GM12878 (cell line): Measurements from ENCODE around the gene KRR1. TPM values are rescaled to one million over a fixed set of nuclear protein-coding genes. Genes with fewer than 3 reads are reported as not detected.

ENCODE experiments used
- ATF7 ChIP-seq: fragments of 450-650 bp; IDR thresholded peaks from 2 replicates; pipeline ENCODE4 v1.6.1; 2016; ENCODE audit warnings: low read depth, mild to moderate bottlenecking
- CHD4 ChIP-seq: fragments of 200-600 bp; sonication (generic); IDR thresholded peaks from 2 replicates; pipeline ENCODE4 v1.6.1; 2016; ENCODE audit warnings: mild to moderate bottlenecking
- DPF2 ChIP-seq: fragments of 450-650 bp; IDR thresholded peaks from 2 replicates; pipeline ENCODE4 v1.6.1; 2017; ENCODE audit warnings: mild to moderate bottlenecking
- HCFC1 ChIP-seq: fragments of 150-350 bp; IDR thresholded peaks from 2 replicates; pipeline ENCODE4 v1.6.1; 2014; ENCODE audit warnings: low read length
- IKZF1 ChIP-seq: fragments of 450-650 bp; conservative IDR thresholded peaks from 2 replicates; pipeline ENCODE4 v1.6.1; 2017; ENCODE audit warnings: antibody characterized with exemption, mild to moderate bottlenecking
- KDM1A ChIP-seq: fragments of 200-600 bp; sonication (generic); IDR thresholded peaks from 2 replicates; pipeline ENCODE4 v1.6.1; 2016; ENCODE audit warnings: borderline replicate concordance
- LARP7 ChIP-seq: fragments of 450-650 bp; IDR thresholded peaks from 2 replicates; pipeline ENCODE4 v1.6.1; 2017; ENCODE audit warnings: mild to moderate bottlenecking
- NFYA ChIP-seq: IDR thresholded peaks from 2 replicates; pipeline ENCODE4 v1.6.1; 2011; ENCODE audit warnings: low read depth, mild to moderate bottlenecking, low read length, improper control_type of control experiment, borderline replicate concordance
- NFYB ChIP-seq: IDR thresholded peaks from 2 replicates; pipeline ENCODE4 v1.6.1; 2011; ENCODE audit warnings: low read depth, mild to moderate bottlenecking, low read length, improper control_type of control experiment, moderate library complexity; ENCODE audit not compliant: insufficient read depth
- NR2F1 ChIP-seq: fragments of 450-650 bp; conservative IDR thresholded peaks from 2 replicates; pipeline ENCODE4 v1.6.1; 2017; ENCODE audit warnings: mild to moderate bottlenecking
- NRF1 ChIP-seq: conservative IDR thresholded peaks from 2 replicates; pipeline ENCODE4 v1.6.1; 2011; ENCODE audit warnings: mild to moderate bottlenecking, low read depth, low read length, improper control_type of control experiment
- POLR2AphosphoS5 ChIP-seq: IDR thresholded peaks from 2 replicates; pipeline ENCODE4 v1.6.1; 2011; ENCODE audit warnings: mild to moderate bottlenecking, low read length, inconsistent platforms
- PRDM15 ChIP-seq: fragments of 450-650 bp; formaldehyde crosslinking; IDR thresholded peaks from 2 replicates; pipeline ENCODE4 v1.4.0; 2020; ENCODE audit warnings: mild to moderate bottlenecking, moderate library complexity
- RELA ChIP-seq: fragments of 450-650 bp; IDR thresholded peaks from 2 replicates; pipeline ENCODE4 v1.8.0; 2014; ENCODE audit warnings: borderline replicate concordance; ENCODE audit not compliant: partially characterized antibody
- SREBF2 ChIP-seq: IDR thresholded peaks from 2 replicates; pipeline ENCODE4 v1.6.1; 2012; ENCODE audit warnings: mild to moderate bottlenecking, low read length
- SUZ12 ChIP-seq: fragments of 200-600 bp; sonication (generic); IDR thresholded peaks from one replicate; pipeline ENCODE4 v1.6.1; 2018; ENCODE audit warnings: antibody characterized with exemption, mild to moderate bottlenecking; ENCODE audit not compliant: unreplicated experiment
- ZBTB33 ChIP-seq: fragments of 450-650 bp; IDR thresholded peaks from 2 replicates; pipeline ENCODE4 v1.6.1; 2017; ENCODE audit warnings: mild to moderate bottlenecking
- ZBTB40 ChIP-seq: fragments of 450-650 bp; IDR thresholded peaks from 2 replicates; pipeline ENCODE4 v1.6.1; 2016; ENCODE audit warnings: mild to moderate bottlenecking, moderate library complexity, borderline replicate concordance
- ZNF24 ChIP-seq: fragments of 450-650 bp; IDR thresholded peaks from 2 replicates; pipeline ENCODE4 v1.6.1; 2017; ENCODE audit warnings: antibody characterized with exemption, mild to moderate bottlenecking
- polyA plus RNA-seq, 11 experiments: library from polyadenylated mRNA; depleted of rRNA in 4 of 11; unstranded in 6 of 11; stranded (reverse) in 5 of 11; fragments of >200 nt; fragmentation: Nextera tagmentation in 4 of 11; fragmentation: Illumina TruSeq in 1 of 11; extraction: Ambion mirVana in 4 of 11; extraction: Trizol in 1 of 11; gene quantifications; 1 replicate in 1 of 11; 2 replicates in 10 of 11; pipeline versions ENCODE4 v1.2.1 to v1.2.3, GENCODE V29; 2011 to 2016; ENCODE audit warnings: inconsistent platforms in 2 of 11, missing spikeins in 2 of 11, low read depth in 1 of 11
- total RNA-seq, 4 experiments: library from RNA; depleted of rRNA in 3 of 4; stranded (reverse); fragments of >200 nt in 3 of 4; fragmentation: Illumina TruSeq in 1 of 4; extraction: Trizol in 1 of 4; gene quantifications; 2 replicates each; pipeline versions ENCODE4 v1.2.1 to v1.2.3, GENCODE V29; 2013 to 2021

Gene KRR1
- total and polyA plus RNA-seq, 10 of the 15 experiments (the other 5 are each of a cell fraction or from before 2014, with no cell fraction given) = 29.6 to 103 (median 75.3) TPM

DNA sequence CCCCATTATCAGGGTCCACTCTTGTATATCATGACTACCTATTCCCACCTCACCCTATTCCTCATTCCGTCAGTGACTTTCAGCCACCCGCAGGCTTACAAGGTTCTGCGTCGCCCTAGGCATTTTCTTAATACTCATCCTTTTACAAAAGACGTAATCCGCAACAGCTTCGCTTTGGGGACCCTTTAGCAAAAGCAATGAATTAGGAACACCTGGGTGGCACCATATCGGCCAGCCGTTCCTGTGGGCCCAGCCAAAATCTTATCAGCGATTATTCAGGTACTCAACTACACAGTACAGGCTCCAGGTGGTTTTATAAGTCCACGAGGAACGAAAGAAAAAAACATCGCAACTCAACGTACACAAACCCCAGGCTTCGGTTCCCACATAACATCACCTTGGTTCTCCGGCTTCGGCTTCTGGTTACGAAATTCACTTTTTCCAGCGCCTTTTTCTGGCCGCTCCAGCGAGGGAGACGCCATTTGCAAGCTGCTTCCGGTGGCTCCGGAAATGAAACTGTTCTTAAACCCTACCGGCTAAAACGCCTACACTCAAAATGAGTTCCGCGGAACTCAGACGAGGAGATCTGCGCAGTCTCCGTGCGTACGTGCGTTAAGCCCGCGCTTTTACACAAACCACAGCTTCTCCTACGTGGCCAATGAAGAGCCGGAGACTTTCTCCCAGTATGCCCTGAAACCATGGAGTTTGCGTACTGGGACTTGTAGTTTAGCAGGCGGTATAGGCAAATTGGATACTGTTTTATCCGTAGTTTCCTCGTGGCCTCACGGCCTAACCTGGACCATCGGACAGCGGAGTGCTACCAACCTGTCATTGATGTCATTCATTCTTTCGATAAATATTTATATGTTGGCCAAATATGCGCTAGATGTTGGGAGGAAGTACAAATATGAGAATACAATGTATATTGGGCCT is at the start of gene KRR1 (continued):
- no peak for TF ChIP-seq NFYA
- no peak for TF ChIP-seq NR2F1
- no peak for TF ChIP-seq LARP7
- TF ChIP-seq PRDM15 (CRISPR knock-in tag) = 0 out of 2 replicates have a peak, but pooled peaks have one; percentile 8
- TF ChIP-seq SUZ12 = no peak
- no peak for TF ChIP-seq ZNF24
- TF ChIP-seq POLR2AphosphoS5 = peak; percentile 85
- TF ChIP-seq ZBTB40 = peak; percentile 99
- no peak for TF ChIP-seq KDM1A
- peak; percentile 86 for TF ChIP-seq NFYB
- TF ChIP-seq CHD4 = no peak
- TF ChIP-seq RELA = peak; percentile 65
- peak; percentile 59 for TF ChIP-seq NRF1
- 0 out of 2 replicates have a peak, but pooled peaks have one; percentile 61 for TF ChIP-seq ATF7
- TF ChIP-seq ZBTB33 = peak; percentile 96
- TF ChIP-seq HCFC1 = peak; percentile 80
- 0 out of 2 replicates have a peak, but pooled peaks have one; percentile 58 for TF ChIP-seq SREBF2
- peak; percentile 85 for TF ChIP-seq IKZF1
- TF ChIP-seq DPF2 = 0 out of 2 replicates have a peak, but pooled peaks have one; percentile 29
